AG09319 (cell line): Measurements from ENCODE around the gene IL13.

Experiments used
- DNase-seq: peaks from one replicate; pipeline ENCODE4 v3.0.0-alpha.2; 2010; ENCODE audit warnings: low read depth; ENCODE audit errors: extremely low read depth
- TF ChIP-seq, protein P1 (sequence below): IDR thresholded peaks from 2 replicates; pipeline ENCODE4 v1.5.1; 2011; ENCODE audit warnings: low read depth, mild to moderate bottlenecking, inconsistent platforms, low read length, moderate library complexity

Gene IL13

DNA sequence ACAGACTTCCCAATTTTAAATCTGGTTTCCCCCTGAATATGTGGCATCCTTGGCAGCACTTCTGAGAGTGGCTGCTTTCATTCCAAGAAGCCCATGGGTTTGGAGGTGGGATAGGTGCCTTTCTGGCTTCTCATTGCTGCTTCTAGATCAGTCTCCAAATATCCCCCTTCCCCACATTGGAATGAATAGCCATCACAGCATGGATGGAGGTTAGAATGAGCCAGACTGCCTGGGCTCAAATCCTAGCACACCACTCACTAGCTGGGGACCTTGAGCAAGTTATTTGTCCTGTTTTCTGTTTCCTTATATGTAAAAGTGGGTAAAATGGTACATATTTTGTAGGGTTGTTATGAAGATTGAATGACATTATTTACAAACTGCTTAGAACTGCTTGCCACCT is 13.8 kb upstream of the IL13 start:
- DNase-seq, result no peak
- TF ChIP-seq, protein P1, sequence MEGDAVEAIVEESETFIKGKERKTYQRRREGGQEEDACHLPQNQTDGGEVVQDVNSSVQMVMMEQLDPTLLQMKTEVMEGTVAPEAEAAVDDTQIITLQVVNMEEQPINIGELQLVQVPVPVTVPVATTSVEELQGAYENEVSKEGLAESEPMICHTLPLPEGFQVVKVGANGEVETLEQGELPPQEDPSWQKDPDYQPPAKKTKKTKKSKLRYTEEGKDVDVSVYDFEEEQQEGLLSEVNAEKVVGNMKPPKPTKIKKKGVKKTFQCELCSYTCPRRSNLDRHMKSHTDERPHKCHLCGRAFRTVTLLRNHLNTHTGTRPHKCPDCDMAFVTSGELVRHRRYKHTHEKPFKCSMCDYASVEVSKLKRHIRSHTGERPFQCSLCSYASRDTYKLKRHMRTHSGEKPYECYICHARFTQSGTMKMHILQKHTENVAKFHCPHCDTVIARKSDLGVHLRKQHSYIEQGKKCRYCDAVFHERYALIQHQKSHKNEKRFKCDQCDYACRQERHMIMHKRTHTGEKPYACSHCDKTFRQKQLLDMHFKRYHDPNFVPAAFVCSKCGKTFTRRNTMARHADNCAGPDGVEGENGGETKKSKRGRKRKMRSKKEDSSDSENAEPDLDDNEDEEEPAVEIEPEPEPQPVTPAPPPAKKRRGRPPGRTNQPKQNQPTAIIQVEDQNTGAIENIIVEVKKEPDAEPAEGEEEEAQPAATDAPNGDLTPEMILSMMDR, result no peak

DNA sequence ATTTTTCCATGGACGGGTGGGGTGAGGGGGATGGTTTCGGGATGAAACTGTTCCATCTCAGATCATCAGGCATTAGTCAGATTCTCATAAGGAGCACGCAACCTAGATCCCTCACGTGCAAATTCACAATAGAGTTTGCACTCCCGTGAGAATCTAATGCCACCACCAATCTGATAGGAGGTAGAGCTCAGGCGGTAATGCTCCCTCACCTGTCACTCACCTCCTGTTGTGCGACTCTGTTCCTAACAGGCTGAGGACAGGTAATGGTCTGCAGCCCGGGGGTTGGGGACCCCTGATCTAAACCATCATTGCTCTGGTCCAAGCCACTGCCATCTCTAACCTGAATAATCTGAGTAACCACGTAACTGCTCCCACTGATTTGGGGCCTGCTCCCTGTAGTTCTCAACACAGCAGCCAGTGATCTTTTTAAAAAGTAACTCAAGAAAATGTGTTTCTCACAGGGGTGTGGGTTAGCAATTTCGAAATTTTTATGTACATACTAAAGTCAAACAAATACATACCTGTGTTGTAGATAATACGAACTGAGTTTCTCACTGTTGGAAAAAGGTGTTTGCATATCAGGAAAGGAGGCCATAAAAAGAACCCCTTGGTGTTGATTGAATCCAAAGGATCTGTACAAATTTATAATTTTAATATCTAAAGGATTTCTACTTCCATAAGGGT is 11.2 kb upstream of the IL13 start:
- DNase-seq, result no peak
- TF ChIP-seq, protein P1, result no peak

DNA sequence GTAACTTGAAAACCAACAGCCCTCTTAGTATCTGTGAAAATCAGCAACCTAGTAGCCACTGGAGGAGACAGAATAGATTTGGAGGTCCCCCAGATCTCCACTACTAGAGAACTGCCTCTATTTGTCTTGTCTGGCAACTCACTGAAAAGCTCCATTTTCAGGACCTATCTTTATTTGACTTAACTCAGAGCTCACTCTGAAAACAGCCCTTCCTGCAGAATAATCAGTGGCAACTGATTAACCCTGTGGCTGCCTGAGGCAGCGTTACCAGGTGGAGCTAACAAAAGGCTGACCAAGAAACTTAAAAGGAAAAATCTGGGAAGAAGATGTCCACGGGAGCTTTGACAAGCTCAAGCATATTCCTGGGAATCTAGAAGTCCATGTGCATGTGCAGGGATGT is 10.5 kb upstream of the IL13 start:
- TF ChIP-seq, protein P1, result no peak
- no peak for DNase-seq

DNA sequence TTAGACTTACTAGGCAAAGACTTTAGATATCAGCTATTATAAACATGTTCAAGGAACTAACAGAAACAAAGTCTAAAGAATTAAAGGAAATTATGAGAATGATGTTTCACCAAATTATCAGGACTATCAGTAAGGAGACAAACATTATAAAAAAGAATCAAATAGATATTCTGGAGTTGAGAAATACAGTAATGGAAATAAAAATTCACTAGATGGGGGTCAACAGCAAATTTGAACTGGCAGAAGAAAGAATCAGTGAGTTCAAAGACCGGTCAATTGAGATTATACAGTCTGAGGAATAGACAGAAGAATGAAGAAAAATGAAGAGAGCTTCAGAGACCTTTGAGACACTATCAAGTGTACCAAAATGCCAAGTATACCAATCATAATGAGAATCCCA is 9.6 kb upstream of the IL13 start:
- TF ChIP-seq, protein P1, result no peak
- no peak for DNase-seq

DNA sequence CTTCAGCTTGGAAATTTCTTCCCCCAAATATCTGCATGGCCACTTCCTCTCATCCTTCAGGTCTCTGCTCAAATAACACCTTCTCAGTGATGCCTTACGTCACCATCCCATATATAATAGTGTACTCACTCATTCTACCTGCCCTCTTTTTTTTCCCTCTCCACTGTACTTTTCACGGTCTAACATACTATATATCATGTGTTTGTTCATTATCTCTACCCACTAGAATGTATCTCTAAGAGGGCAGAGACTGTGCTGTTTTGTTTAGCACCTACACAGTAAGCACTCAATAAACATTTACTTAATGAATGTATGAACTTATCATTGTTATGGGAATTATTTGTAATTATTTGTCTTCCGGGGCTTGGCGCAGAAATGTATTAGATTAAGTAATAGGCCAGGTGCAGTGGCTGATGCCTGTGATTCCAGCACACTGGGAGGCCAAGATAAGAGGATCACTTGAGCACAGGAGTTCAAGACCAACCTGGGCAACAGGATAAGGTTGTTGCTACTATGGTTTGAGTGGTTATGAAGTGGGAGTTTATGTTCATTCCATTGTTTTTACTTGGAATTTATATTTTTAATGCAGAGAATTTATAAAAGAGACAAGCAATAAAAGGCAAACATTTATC is 6.0 kb upstream of the IL13 start:
- no peak for DNase-seq
- TF ChIP-seq, protein P1, result no peak

DNA sequence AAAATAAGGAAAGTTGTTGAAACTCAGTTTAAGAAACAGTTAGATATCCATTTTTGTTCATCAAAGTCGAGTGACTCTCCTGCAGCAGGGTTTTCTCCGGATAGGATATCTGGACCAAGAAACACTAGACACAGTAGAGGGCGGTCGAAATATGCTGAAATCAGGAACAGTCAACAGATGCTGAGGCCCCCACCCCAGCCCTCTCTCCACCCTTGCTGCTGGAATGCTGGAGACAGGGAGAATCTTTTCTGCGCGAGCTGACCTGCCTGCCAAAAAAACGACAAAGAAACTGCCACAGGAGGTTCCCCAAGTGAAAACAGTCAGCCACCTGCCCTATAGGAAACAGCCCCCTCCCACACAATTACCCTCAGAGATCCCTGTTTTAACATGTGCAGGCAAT is 4.3 kb upstream of the IL13 start:
- no peak for DNase-seq
- TF ChIP-seq, protein P1, result no peak; the same call in 1 of the 2 replicates

DNA sequence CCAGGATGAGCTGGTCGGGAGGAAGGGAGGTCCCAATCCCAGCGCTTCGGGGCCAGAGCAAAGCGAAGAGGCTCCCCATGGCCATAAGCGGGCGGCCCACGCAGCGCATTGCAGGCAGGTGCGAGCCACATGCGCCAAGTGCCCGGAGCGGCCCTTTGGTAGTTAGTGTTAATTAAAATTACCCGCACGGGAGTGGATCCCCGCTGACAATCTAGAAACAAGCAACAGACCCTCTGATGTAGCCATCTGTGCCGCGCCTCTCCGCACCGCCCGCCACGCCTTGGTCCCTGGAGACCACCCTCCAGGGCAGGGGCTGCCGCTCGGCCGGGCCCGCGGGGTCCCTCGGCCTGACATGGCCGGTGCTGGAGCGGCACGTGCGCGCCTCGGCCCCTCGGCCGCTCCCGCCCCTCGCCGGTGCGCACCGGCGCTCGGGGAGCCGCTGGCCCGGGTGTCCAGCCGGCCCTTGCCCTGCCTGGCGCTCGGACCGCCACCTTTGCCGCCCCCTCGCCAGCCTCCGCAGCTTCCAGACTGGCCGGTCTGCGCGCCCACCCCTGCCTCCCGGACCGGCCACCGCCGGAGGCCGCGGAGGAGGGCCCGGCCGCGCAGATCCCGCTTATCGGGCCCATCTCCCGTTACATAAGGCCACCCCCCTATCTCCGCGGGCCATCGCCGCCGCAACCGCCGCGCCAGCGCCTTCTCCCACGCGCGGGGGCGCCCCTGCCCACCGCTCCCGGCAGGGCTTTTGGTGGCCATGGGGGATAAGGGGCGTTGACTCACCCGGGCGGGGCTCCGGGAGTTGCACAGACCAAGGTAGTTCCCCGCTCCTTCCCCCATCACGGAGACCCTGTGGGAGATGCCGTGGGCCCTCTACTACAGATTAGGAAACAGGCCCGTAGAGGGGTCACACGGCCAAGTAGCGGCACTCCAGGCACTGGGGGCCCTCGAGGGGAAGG is 1.9 kb upstream of the IL13 start:
- TF ChIP-seq, protein P1, result peak; percentile 19
- no peak for DNase-seq
